ENCODE measurements around the gene KRT27.
"Not testable (repeated sequence)": the region's sequence is repeated elsewhere in the genome, so short reads cannot be mapped to it uniquely, and the experiment has no call there.

KRT27 gene

GRCh38 chr17:40782450-40782849 lies at the start of gene KRT27:
KRT27 (minus strand) TSS chr17:40782550; CDS start chr17:40782493, 57 bp downstream.
- no peak for DNase-seq

- DNase-seq: no peak
These were observed 47.9 kb upstream of the KRT27 start for GRCh38 chr17:40830085-40830776.

GRCh38 chr17:40828454-40829044 lies 46.2 kb upstream of the KRT27 start:
- DNase-seq: no peak

- no peak for DNase-seq
These were observed 45.5 kb upstream of the KRT27 start for GRCh38 chr17:40827746-40828453.

- no peak for DNase-seq
These were observed 43.2 kb upstream of the KRT27 start for GRCh38 chr17:40825599-40825998.

GRCh38 chr17:40824015-40824832 lies 41.9 kb upstream of the KRT27 start:
- no peak for DNase-seq

GRCh38 chr17:40822132-40822812 lies 39.9 kb upstream of the KRT27 start, which contains the start of gene KRT10:
KRT10 (minus strand) TSS chr17:40822614; CDS start chr17:40822585, 29 bp downstream.
- no peak for DNase-seq

GRCh38 chr17:40821536-40821935 lies 39.2 kb upstream of the KRT27 start:
- no peak for DNase-seq

- DNase-seq: no peak
These were observed 38.0 kb upstream of the KRT27 start for GRCh38 chr17:40820228-40820838.

GRCh38 chr17:40819528-40820125 lies 37.3 kb upstream of the KRT27 start:
- DNase-seq: no peak

- DNase-seq: peak; percentile 91
These were observed 36.6 kb upstream of the KRT27 start for GRCh38 chr17:40818733-40819527.

GRCh38 chr17:40818343-40818732 lies 36.0 kb upstream of the KRT27 start:
- no peak for DNase-seq

- DNase-seq: no peak
These were observed 34.8 kb upstream of the KRT27 start for GRCh38 chr17:40817103-40817682.

- DNase-seq: no peak
These were observed 34.2 kb upstream of the KRT27 start for GRCh38 chr17:40816569-40816968.

- no peak for DNase-seq
These were observed 33.0 kb upstream of the KRT27 start for GRCh38 chr17:40815381-40815780.

GRCh38 chr17:40814657-40815056 lies 32.3 kb upstream of the KRT27 start:
- not testable (repeated sequence) for DNase-seq

- no peak for DNase-seq
These were observed 31.5 kb upstream of the KRT27 start for GRCh38 chr17:40813804-40814203.

GRCh38 chr17:40812639-40813038 lies 30.3 kb upstream of the KRT27 start:
- DNase-seq: no peak

- no peak for DNase-seq
These were observed 28.1 kb upstream of the KRT27 start for GRCh38 chr17:40810494-40810893.

- DNase-seq: no peak
These were observed 27.5 kb upstream of the KRT27 start for GRCh38 chr17:40809721-40810421.

Measured in left hindlimb (tissue), 1 donor.